PC-9 (cell line): ENCODE data around the gene TENM4.

ENCODE experiments used
- CTCF ChIP-seq: fragments of 200-600 bp; sonication (generic); conservative IDR thresholded peaks from 2 replicates; pipeline ENCODE4 v1.6.1; 2017; ENCODE audit warnings: mixed run types, antibody characterized with exemption, mild to moderate bottlenecking, moderate library complexity
- EZH2 ChIP-seq: fragments of 200-600 bp; sonication (generic); IDR thresholded peaks from 2 replicates; pipeline ENCODE4 v1.8.0; 2017; ENCODE audit warnings: antibody characterized with exemption, low read depth

GRCh38 chr11:78985663-78986062, 455.2 kb downstream of the TENM4 start:
- TF ChIP-seq EZH2 (no peak), CTCF (no peak)
